ENCODE data around the gene SLC12A3. TPM values are rescaled to one million over a fixed set of nuclear protein-coding genes. Genes with fewer than 3 reads are reported as not detected.

SLC12A3 gene
- total and polyA plus RNA-seq, 2 donors (not counting 1 experiment from before 2014, with no cell fraction given), result not detected

DNA sequence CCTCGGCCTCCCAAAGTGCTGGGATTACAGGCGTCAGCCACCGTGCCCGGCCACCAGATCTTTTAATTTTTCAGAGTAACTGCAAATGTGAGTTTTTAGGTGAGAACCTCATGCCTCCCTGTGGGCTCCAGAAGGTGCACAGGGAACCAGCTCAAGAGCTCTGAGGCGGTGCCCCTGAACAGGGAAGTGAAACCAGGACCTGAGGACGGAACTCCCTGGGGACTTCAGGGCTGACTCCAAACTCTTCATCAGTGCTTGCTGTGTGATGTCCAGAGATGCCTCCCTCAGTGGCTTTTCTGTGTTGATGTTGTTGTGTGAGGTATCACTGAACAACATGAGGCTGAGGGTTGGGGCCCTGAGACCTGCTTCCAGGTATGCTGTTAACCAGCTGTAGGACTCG, 23.8 kb downstream of the SLC12A3 start:
- H3K27ac ChIP-seq (ENCODE audit: insufficient read depth, low read length), result no peak overlapping the region
- TF ChIP-seq, protein P1, sequence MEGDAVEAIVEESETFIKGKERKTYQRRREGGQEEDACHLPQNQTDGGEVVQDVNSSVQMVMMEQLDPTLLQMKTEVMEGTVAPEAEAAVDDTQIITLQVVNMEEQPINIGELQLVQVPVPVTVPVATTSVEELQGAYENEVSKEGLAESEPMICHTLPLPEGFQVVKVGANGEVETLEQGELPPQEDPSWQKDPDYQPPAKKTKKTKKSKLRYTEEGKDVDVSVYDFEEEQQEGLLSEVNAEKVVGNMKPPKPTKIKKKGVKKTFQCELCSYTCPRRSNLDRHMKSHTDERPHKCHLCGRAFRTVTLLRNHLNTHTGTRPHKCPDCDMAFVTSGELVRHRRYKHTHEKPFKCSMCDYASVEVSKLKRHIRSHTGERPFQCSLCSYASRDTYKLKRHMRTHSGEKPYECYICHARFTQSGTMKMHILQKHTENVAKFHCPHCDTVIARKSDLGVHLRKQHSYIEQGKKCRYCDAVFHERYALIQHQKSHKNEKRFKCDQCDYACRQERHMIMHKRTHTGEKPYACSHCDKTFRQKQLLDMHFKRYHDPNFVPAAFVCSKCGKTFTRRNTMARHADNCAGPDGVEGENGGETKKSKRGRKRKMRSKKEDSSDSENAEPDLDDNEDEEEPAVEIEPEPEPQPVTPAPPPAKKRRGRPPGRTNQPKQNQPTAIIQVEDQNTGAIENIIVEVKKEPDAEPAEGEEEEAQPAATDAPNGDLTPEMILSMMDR (conservative IDR thresholded peaks at IDR 0.05 in 1 of 2, IDR thresholded peaks at IDR 0.05 in 1 of 2; ENCODE audit: low read depth in 1 of 2, low read length in 2 of 2), result no peak
- no peak for TF ChIP-seq EZH2 (IDR thresholded peaks at IDR 0.05; ENCODE audit: low read length, missing control alignments)
- H3K9me3 ChIP-seq (ENCODE audit: control insufficient read depth, insufficient read depth, low read depth, low read length), result no peaks in the 10 kb centered on the region
- H2AFZ ChIP-seq (ENCODE audit: low read length), result no peak overlapping the region
- no peaks in the 10 kb centered on the region for H3K79me2 ChIP-seq (ENCODE audit: control insufficient read depth, insufficient read depth, low read length)
- no peaks in the 10 kb centered on the region for H3K27me3 ChIP-seq (ENCODE audit: control insufficient read depth, insufficient read depth, low read length)
- H3K4me2 ChIP-seq (ENCODE audit: extremely low read depth, insufficient read depth, low read length), result no peak overlapping the region
- DNase-seq (ENCODE audit: low read depth in 2 of 2), result no peak
- H3K4me3 ChIP-seq (replicated peaks in 1 of 4; ENCODE audit: control extremely low read depth in 1 of 4, insufficient read depth in 1 of 4, low read depth in 3 of 4, low read length in 4 of 4), result no peak overlapping the region
- H3K36me3 ChIP-seq (ENCODE audit: control insufficient read depth, insufficient read depth, low read length), result no peaks in the 10 kb centered on the region
- no peaks in the 10 kb centered on the region for H4K20me1 ChIP-seq (ENCODE audit: control insufficient read depth, extremely low read depth, insufficient read depth, low read length)
- no peak overlapping the region for H3K9ac ChIP-seq (ENCODE audit: insufficient read depth, low read length)
- H3K4me1 ChIP-seq (ENCODE audit: control insufficient read depth, extremely low read depth, insufficient read depth, low read length), result no peaks in the 10 kb centered on the region

- TF ChIP-seq, protein P1 (conservative IDR thresholded peaks at IDR 0.05 in 1 of 2, IDR thresholded peaks at IDR 0.05 in 1 of 2; ENCODE audit: low read depth in 1 of 2, low read length in 2 of 2), result no peak
- TF ChIP-seq EZH2 (IDR thresholded peaks at IDR 0.05; ENCODE audit: low read length, missing control alignments), result no peak
- H3K36me3 ChIP-seq (ENCODE audit: control insufficient read depth, insufficient read depth, low read length), result no peaks in the 10 kb centered on the region
- no peak overlapping the region for H3K4me2 ChIP-seq (ENCODE audit: extremely low read depth, insufficient read depth, low read length)
- H4K20me1 ChIP-seq (ENCODE audit: control insufficient read depth, extremely low read depth, insufficient read depth, low read length), result no peaks in the 10 kb centered on the region
- no peak overlapping the region for H3K9ac ChIP-seq (ENCODE audit: insufficient read depth, low read length)
- H3K79me2 ChIP-seq (ENCODE audit: control insufficient read depth, insufficient read depth, low read length), result no peaks in the 10 kb centered on the region
- no peak overlapping the region for H3K4me3 ChIP-seq (replicated peaks in 1 of 4; ENCODE audit: control extremely low read depth in 1 of 4, insufficient read depth in 1 of 4, low read depth in 3 of 4, low read length in 4 of 4)
- no peaks in the 10 kb centered on the region for H3K27me3 ChIP-seq (ENCODE audit: control insufficient read depth, insufficient read depth, low read length)
- no peak overlapping the region for H2AFZ ChIP-seq (ENCODE audit: low read length)
- no peak overlapping the region for H3K27ac ChIP-seq (ENCODE audit: insufficient read depth, low read length)
- H3K4me1 ChIP-seq (ENCODE audit: control insufficient read depth, extremely low read depth, insufficient read depth, low read length), result no peaks in the 10 kb centered on the region
- no peak for DNase-seq (ENCODE audit: low read depth in 2 of 2)
- no peaks in the 10 kb centered on the region for H3K9me3 ChIP-seq (ENCODE audit: control insufficient read depth, insufficient read depth, low read depth, low read length)
Observed at GRCh38 chr16:56889206-56889605, 24.2 kb downstream of the SLC12A3 start.

DNA sequence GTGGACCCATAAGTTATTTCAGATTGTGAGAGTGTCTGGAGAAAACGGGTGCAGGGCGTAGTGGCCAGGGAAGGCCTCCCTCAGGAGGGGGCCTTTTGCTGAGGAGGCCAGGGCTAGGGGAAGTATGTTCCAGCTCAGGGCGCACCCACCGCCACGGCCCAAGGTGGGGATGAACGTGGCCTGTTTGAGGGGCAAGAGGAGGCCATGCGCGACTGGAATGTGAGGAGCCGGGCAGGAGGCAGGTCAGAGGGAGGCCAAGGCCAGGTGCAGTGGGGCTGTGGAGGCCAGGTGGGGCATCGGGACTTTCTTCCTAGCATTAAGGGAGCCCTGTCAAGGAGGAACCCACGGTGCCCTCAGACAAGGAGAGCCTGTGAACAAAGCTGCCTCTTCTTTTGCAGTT, 26.7 kb downstream of the SLC12A3 start:
- Histone ChIP-seq H3K27ac (ENCODE audit: insufficient read depth, low read length) (no peak overlapping the region), H2AFZ (ENCODE audit: low read length) (no peak overlapping the region)

More for the DNA sequence above, 26.7 kb downstream of the SLC12A3 start:
- Histone ChIP-seq H3K4me2 (ENCODE audit: extremely low read depth, insufficient read depth, low read length) (no peak overlapping the region), H3K79me2 (ENCODE audit: control insufficient read depth, insufficient read depth, low read length) (no peaks in the 10 kb centered on the region), H3K36me3 (ENCODE audit: control insufficient read depth, insufficient read depth, low read length) (no peaks in the 10 kb centered on the region), H3K9ac (ENCODE audit: insufficient read depth, low read length) (no peak overlapping the region), H3K9me3 (ENCODE audit: control insufficient read depth, insufficient read depth, low read depth, low read length) (no peaks in the 10 kb centered on the region), H3K4me3 (replicated peaks in 1 of 4; ENCODE audit: control extremely low read depth in 1 of 4, insufficient read depth in 1 of 4, low read depth in 3 of 4, low read length in 4 of 4) (no peak overlapping the region), H3K27me3 (ENCODE audit: control insufficient read depth, insufficient read depth, low read length) (no peaks in the 10 kb centered on the region), H4K20me1 (ENCODE audit: control insufficient read depth, extremely low read depth, insufficient read depth, low read length) (no peaks in the 10 kb centered on the region), H3K4me1 (ENCODE audit: control insufficient read depth, extremely low read depth, insufficient read depth, low read length) (no peaks in the 10 kb centered on the region)
- no peak for DNase-seq (ENCODE audit: low read depth in 2 of 2)
- TF ChIP-seq EZH2 (IDR thresholded peaks at IDR 0.05; ENCODE audit: low read length, missing control alignments), result no peak
- TF ChIP-seq, protein P1 (conservative IDR thresholded peaks at IDR 0.05 in 1 of 2, IDR thresholded peaks at IDR 0.05 in 1 of 2; ENCODE audit: low read depth in 1 of 2, low read length in 2 of 2), result no peak

All from fibroblast of lung (primary cell).